ENCODE measurements around the gene OSGIN1.

GRCh38 chr16:83953796-83954576, 946 bp downstream of the OSGIN1 start:
- TF ChIP-seq, protein P1, sequence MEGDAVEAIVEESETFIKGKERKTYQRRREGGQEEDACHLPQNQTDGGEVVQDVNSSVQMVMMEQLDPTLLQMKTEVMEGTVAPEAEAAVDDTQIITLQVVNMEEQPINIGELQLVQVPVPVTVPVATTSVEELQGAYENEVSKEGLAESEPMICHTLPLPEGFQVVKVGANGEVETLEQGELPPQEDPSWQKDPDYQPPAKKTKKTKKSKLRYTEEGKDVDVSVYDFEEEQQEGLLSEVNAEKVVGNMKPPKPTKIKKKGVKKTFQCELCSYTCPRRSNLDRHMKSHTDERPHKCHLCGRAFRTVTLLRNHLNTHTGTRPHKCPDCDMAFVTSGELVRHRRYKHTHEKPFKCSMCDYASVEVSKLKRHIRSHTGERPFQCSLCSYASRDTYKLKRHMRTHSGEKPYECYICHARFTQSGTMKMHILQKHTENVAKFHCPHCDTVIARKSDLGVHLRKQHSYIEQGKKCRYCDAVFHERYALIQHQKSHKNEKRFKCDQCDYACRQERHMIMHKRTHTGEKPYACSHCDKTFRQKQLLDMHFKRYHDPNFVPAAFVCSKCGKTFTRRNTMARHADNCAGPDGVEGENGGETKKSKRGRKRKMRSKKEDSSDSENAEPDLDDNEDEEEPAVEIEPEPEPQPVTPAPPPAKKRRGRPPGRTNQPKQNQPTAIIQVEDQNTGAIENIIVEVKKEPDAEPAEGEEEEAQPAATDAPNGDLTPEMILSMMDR (IDR thresholded peaks at IDR 0.05), result peak; percentile 32 to 47 (median 44)
- no peak for TF ChIP-seq POLR2A (IDR thresholded peaks at IDR 0.05)

All from right lobe of liver (tissue), 4 donors.